Measurements from ENCODE around the gene TBX2. TPM values are rescaled to one million over a fixed set of nuclear protein-coding genes. Genes with fewer than 3 reads are reported as not detected.

Gene TBX2
- total and polyA plus RNA-seq, 2 of the 13 experiments (the other 11 are each of a cell fraction or from before 2014, with no cell fraction given): 2.8 to 15.3 TPM

GRCh38 chr17:61379457-61380216, 20.0 kb upstream of the TBX2 start (continued):
- TF ChIP-seq ZHX2 (IDR thresholded peaks at IDR 0.05; ENCODE audit: low read depth) (no peak), ZHX2 (CRISPR knock-in tag; IDR thresholded peaks at IDR 0.05; ENCODE audit: borderline replicate concordance) (no peak), SP4 (CRISPR knock-in tag; IDR thresholded peaks at IDR 0.05) (no peak), ZNF101 (CRISPR knock-in tag; IDR thresholded peaks at IDR 0.05; ENCODE audit: borderline replicate concordance, low read depth) (no peak), ASH2L (IDR thresholded peaks at IDR 0.05; ENCODE audit: insufficient read length, low read depth, low read length) (peak; percentile 31), GTF2F1 (IDR thresholded peaks at IDR 0.05; ENCODE audit: low read length) (no peak), KDM5B (CRISPR knock-in tag; IDR thresholded peaks at IDR 0.05; ENCODE audit: borderline replicate concordance) (no peak; the same call in 1 of the 2 replicates), ZSCAN30 (CRISPR knock-in tag; IDR thresholded peaks at IDR 0.05) (no peak), ZNF510 (CRISPR knock-in tag; IDR thresholded peaks at IDR 0.05; ENCODE audit: low read depth) (no peak), ZNF253 (CRISPR knock-in tag; IDR thresholded peaks at IDR 0.05; ENCODE audit: borderline replicate concordance) (0 out of 2 replicates have a peak, but pooled peaks have one; percentile 51), AKNA (CRISPR knock-in tag; IDR thresholded peaks at IDR 0.05; ENCODE audit: borderline replicate concordance) (no peak), ZNF605 (CRISPR knock-in tag; IDR thresholded peaks at IDR 0.05) (0 out of 2 replicates have a peak, but pooled peaks have one; percentile 20), ZNF775 (CRISPR knock-in tag; IDR thresholded peaks at IDR 0.05; ENCODE audit: borderline replicate concordance) (no peak), ZSCAN9 (CRISPR knock-in tag; IDR thresholded peaks at IDR 0.05; ENCODE audit: borderline replicate concordance) (no peak), ZNF331 (CRISPR knock-in tag; IDR thresholded peaks at IDR 0.05) (0 out of 2 replicates have a peak, but pooled peaks have one; percentile 35)
- TF ChIP-seq, protein P1, sequence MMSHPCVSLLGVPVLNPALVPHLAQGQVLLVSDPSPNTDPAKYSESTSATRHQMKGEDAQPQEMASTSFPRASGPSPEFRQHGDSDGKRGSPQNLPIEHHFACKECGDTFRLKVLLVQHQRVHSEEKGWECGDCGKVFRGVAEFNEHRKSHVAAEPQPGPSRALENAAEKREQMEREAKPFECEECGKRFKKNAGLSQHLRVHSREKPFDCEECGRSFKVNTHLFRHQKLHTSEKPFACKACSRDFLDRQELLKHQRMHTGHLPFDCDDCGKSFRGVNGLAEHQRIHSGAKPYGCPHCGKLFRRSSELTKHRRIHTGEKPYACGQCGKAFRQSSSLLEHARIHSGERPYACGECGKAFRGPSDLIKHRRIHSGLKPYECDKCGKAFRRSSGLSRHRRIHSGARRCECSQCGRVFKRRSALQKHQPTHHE (CRISPR knock-in tag; IDR thresholded peaks at IDR 0.05; ENCODE audit: borderline replicate concordance): no peak
